Activated T-helper 17 cell treated with anti-CD3 and anti-CD28 coated beads, Interleukin-2, amount 50 U/mL, for 72 hours (primary cell): ENCODE results near the gene TSPAN11. TPM values are rescaled to one million over a fixed set of nuclear protein-coding genes. Genes with fewer than 3 reads are reported as not detected.
"Not testable (repeated sequence)": the region's sequence is repeated elsewhere in the genome, so short reads cannot be mapped to it uniquely, and the experiment has no call there.

Experiments
- ATAC-seq: fragments of 150-1000 bp; cut with Tn5 transposase; replicated peaks from 2 replicates; pipeline ENCODE4 v1.10.0; 2021; ENCODE audit warnings: mild to moderate bottlenecking, moderate library complexity
- H3K27ac Mint-ChIP-seq: one replicate; pipeline ENCODE4 v1.8.0; 2022; ENCODE audit warnings: mixed read lengths
- H3K27me3 Mint-ChIP-seq: one replicate; pipeline ENCODE4 v1.8.0; 2022; ENCODE audit warnings: mixed read lengths
- H3K36me3 Mint-ChIP-seq: one replicate; pipeline ENCODE4 v1.8.0; 2022; ENCODE audit warnings: low read depth, mild to moderate bottlenecking, mixed read lengths
- H3K4me1 Mint-ChIP-seq: one replicate; pipeline ENCODE4 v1.8.0; 2022; ENCODE audit warnings: mixed read lengths
- H3K4me3 Mint-ChIP-seq: one replicate; pipeline ENCODE4 v1.8.0; 2022; ENCODE audit warnings: mild to moderate bottlenecking, mixed read lengths
- H3K9me3 Mint-ChIP-seq: one replicate; pipeline ENCODE4 v1.8.0; 2022; ENCODE audit warnings: mixed read lengths
- total RNA-seq, 2 donors: library from RNA; stranded (reverse); gene quantifications; one replicate each; pipeline ENCODE4 v1.2.3, GENCODE V29; 2022

TSPAN11 gene
- total RNA-seq = under 1 TPM in 1 of 2 donors, not detected in 1; 0.17 TPM

DNA sequence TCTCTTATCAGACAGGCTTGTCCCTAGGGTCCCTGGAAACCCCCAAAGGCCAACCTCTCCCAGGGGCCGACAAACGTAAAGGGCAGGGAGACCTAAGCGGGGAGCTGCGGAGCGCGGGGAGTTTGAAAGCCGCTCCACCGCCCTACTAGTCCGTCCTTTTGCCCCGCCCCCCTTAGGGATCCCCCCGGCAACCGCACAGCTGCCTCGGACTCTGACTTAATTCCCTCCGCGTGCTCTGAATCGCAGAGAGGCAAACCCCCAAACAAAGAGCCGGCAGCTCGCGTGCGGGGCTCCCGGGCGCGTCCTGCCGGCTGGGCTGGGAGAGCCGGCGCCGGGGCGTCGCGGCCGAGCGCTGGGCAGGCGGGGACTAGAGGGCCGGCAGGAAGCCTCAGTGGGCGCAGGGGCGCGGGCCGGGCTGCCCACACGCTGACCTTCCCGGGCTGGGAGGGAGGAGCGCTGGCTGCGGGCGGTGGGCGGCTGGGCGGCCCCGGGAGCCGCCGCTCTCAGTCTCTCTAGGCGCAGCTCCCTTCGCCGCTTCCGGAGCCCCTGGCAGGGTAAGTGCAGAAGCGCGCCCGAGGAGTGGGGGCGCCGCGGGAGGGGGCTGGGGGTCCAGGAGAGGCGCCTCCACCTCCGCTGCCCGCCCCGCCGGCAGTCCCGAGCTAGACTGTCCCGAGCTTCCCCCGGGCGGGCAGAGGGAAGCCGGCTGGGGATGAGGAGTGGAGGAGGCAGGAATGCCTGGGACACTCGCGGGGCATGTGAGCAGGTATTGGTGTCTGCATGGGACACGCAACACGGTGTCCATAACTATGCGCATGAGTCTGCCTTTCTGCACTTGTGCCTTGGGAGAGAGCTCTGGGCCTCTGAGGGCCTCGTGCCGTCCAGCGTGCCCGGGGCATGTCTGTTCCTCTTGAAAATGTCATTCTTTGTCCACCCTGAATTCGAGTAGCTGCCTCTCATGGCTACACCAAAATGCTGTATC, at the start of gene TSPAN11:
Gene TSPAN11, plus strand, starts transcription at position 506 of the 979 bp plus-strand sequence. CDS start 27,244 bp downstream, outside the sequence.
- Mint-ChIP-seq H3K27me3 (peaks cover 58% of the 10 kb centered on the region), H3K9me3 (no peaks in the 10 kb centered on the region), H3K4me3 (no peak within 1 kb of the TSS), H3K36me3 (no peaks in the 10 kb centered on the region), H3K27ac (no peak within 1 kb of the TSS), H3K4me1 (no peaks in the 10 kb centered on the region)
- no peak for ATAC-seq

- H3K27me3 Mint-ChIP-seq = peaks cover 26% of the 10 kb centered on the region
- H3K4me3 Mint-ChIP-seq = no peak overlapping the region
- H3K27ac Mint-ChIP-seq = no peak overlapping the region
- ATAC-seq = no peak
- no peaks in the 10 kb centered on the region for H3K4me1 Mint-ChIP-seq
- no peaks in the 10 kb centered on the region for H3K9me3 Mint-ChIP-seq
- no peaks in the 10 kb centered on the region for H3K36me3 Mint-ChIP-seq
Observed at GRCh38 chr12:30877105-30877875, 49.3 kb upstream of the TSPAN11 start.

DNA sequence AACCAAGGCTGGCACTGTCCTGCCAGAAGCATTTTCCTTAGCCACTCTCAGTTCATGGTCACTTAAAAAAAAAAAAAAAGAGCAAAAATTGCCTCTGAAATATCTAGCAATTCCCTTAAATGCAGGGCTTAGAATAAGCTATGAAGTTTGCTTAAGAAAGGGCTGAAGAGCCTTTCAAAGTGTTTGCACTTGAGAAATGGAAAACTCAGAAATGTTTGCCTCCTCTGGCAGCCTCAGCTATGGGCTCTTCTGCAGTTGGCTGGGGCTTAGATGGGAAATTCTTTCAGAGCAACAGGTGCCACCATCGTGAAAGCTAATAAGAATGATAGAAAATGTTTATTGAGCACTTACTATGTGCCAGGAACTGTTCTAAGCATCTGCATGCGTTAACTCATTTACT, 48.5 kb upstream of the TSPAN11 start:
- Mint-ChIP-seq H3K9me3 (no peaks in the 10 kb centered on the region), H3K4me1 (no peaks in the 10 kb centered on the region), H3K27me3 (peaks cover 26% of the 10 kb centered on the region), H3K36me3 (no peaks in the 10 kb centered on the region), H3K27ac (no peak overlapping the region), H3K4me3 (no peak overlapping the region)
- ATAC-seq = no peak

DNA sequence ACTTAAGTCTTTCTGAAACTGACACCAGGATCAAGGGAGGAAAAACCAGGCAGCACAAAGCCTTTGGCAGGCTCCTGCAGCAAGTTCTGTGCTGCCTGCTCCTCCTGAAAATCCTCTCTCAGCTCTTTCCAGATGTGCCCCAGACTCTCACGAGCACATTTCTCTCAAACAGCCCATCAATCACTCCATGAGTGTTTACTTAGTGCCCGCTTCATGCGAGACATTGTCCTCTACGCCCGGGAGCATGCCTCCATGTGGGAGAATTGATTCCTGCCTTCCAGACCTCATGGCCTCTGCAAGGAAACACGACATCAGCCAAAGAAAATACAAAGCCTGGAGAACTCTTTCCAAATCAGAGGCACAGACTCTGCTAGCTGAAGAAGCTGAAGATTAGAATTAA, 46.5 kb upstream of the TSPAN11 start:
- Mint-ChIP-seq H3K27me3 (peaks cover 26% of the 10 kb centered on the region), H3K36me3 (no peaks in the 10 kb centered on the region), H3K4me1 (no peaks in the 10 kb centered on the region), H3K27ac (no peak overlapping the region), H3K9me3 (no peaks in the 10 kb centered on the region), H3K4me3 (no peak overlapping the region)
- no peak for ATAC-seq

DNA sequence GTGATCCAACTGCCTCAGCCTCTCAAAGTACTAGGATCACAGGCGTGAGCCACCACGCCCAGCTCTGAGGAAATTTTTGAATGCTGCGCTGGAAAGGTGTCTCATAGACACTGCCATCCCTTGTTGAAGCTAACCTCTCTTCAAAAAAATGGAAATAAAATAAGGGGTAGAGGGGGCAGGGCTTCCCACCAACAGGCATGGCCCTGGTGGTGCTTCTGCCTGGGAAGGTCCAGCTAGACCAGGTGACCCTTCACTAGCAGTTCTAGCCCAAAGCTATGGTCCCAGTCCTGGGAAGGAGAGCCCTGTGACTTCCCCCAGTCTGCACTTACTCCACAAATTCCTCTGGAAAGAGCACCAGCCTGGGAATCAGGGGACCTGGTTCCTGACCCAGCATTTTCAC, 45.7 kb upstream of the TSPAN11 start:
- no peak for ATAC-seq
- Mint-ChIP-seq H3K9me3 (peaks cover 1% of the 10 kb centered on the region), H3K4me3 (no peak overlapping the region), H3K36me3 (no peaks in the 10 kb centered on the region), H3K4me1 (no peaks in the 10 kb centered on the region), H3K27me3 (peaks cover 25% of the 10 kb centered on the region), H3K27ac (no peak overlapping the region)

DNA sequence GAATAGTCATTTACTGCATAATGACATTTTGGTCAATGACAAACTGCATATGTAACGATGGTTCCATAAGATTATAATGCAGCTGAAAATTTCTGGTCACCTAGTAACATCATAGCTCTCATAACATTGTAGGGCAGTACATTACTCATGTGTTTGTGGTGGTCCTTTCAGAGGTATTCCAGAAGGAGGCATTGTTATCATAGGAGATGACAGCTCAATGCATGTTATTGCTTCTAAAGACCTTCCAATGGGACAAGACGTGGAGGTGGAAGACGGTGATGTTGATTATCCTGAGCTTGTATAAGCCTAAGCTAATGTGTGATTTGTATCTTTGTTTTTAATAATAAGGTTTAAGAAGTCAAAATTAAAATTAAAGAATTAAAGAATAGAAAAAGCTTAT, 43.8 kb upstream of the TSPAN11 start:
- ATAC-seq = no peak
- Mint-ChIP-seq H3K27ac (no peak overlapping the region), H3K27me3 (peaks cover 13% of the 10 kb centered on the region), H3K4me1 (no peaks in the 10 kb centered on the region), H3K9me3 (peaks cover 15% of the 10 kb centered on the region), H3K4me3 (no peak overlapping the region), H3K36me3 (no peaks in the 10 kb centered on the region)

DNA sequence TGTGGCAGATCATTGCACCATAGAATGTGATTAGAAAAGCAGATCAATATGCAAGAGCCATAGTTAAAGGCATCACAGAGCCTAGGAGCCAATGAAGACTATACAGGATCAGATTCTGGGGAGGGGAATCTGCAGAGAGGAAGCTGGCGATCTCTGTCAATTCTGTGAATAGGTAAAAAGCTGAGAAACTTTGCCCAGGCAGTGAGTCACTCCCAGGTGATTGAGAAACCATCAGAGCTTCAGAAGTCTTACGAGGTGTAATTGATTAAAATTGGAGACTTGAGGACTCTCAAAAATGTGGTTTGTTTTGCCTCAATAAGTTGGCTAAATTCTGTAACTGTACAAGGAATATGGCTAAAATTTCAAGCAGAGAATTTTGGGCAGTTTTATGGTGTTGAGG, 41.7 kb upstream of the TSPAN11 start:
- no peak for ATAC-seq

GRCh38 chr12:30885321-30885720, 41.2 kb upstream of the TSPAN11 start:
- Mint-ChIP-seq H3K4me3 (no peak overlapping the region), H3K4me1 (no peaks in the 10 kb centered on the region), H3K27me3 (peaks cover under 1% of the 10 kb centered on the region), H3K9me3 (peaks cover 20% of the 10 kb centered on the region), H3K36me3 (no peaks in the 10 kb centered on the region), H3K27ac (no peak overlapping the region)
- ATAC-seq = no peak

More for the DNA sequence above, 41.7 kb upstream of the TSPAN11 start:
- H3K4me1 Mint-ChIP-seq = no peaks in the 10 kb centered on the region
- H3K9me3 Mint-ChIP-seq = peaks cover 19% of the 10 kb centered on the region
- no peaks in the 10 kb centered on the region for H3K36me3 Mint-ChIP-seq
- H3K27ac Mint-ChIP-seq = no peak overlapping the region
- H3K27me3 Mint-ChIP-seq = peaks cover 6% of the 10 kb centered on the region
- no peak overlapping the region for H3K4me3 Mint-ChIP-seq

DNA sequence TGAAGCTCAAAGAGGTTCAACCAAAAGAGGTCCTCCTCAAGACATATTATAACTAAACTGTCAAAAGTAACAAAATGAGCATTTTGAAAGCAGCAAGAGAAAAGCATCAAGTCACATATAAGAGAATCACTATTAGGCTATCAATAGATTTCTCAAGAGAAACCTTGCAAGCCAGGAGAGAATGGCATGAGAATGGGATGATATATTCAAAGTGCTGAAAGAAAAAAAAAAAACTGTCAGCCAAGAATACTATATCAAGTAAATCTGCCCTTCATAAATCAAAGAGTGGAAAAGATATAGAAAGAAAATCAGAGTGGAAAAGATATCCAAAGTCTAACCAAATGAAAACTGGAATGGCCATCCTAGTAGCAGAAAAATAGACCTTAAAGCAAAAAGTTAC, 39.3 kb upstream of the TSPAN11 start:
- ATAC-seq = no peak
- Mint-ChIP-seq H3K9me3 (peaks cover 26% of the 10 kb centered on the region), H3K4me3 (no peak overlapping the region), H3K36me3 (no peaks in the 10 kb centered on the region), H3K4me1 (no peaks in the 10 kb centered on the region), H3K27me3 (peaks cover 6% of the 10 kb centered on the region), H3K27ac (no peak overlapping the region)

DNA sequence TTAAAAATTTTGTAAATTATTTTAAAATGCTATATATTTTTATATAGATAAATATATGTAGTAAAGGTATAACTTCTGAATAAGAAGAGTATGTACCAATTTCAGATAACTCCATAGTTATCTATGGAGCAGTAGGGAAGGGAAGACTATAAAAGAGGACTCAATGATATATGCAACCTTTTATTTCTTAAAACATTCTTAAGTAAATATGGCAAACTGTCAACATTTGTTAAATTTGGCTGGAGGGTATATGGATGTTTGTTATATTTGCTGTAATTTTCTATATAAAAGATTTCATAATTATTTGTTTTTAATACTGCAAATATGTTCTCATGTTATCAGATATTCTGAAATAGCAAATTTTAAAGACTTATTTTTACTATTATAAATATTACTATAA, 38.3 kb upstream of the TSPAN11 start:
- Mint-ChIP-seq H3K27me3 (peaks cover 6% of the 10 kb centered on the region), H3K4me1 (no peaks in the 10 kb centered on the region), H3K9me3 (peaks cover 26% of the 10 kb centered on the region), H3K4me3 (no peak overlapping the region), H3K27ac (no peak overlapping the region), H3K36me3 (no peaks in the 10 kb centered on the region)
- no peak for ATAC-seq

DNA sequence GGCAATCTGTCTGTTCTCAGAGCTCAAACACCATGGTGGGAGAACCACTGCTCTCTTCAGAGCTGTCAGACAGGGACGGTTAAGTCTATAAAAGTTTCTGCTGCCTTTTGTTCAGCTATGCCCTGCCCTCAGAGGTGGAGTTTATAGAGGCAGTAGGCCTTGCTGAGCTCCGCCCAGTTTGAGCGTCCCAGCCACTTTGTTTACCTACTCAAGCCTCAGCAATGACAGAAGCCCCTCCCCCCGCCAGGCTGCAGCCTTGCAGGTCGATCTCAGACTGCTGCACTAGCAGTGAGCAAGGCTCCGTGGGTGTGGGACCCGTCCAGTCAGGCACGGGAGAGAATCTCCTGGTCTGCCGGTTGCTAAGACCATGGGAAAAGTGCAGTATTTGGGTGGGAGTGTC, 32.0 kb upstream of the TSPAN11 start:
- not testable (repeated sequence) for H3K36me3 Mint-ChIP-seq, H3K9me3 Mint-ChIP-seq, ATAC-seq, H3K4me3 Mint-ChIP-seq, H3K4me1 Mint-ChIP-seq, H3K27ac Mint-ChIP-seq
- peaks cover 23% of the 10 kb centered on the region for H3K27me3 Mint-ChIP-seq

- ATAC-seq = no peak
- Mint-ChIP-seq H3K4me1 (no peaks in the 10 kb centered on the region), H3K4me3 (no peak overlapping the region), H3K9me3 (peaks cover 6% of the 10 kb centered on the region), H3K27me3 (peaks cover 30% of the 10 kb centered on the region), H3K27ac (no peak overlapping the region), H3K36me3 (no peaks in the 10 kb centered on the region)
Observed at GRCh38 chr12:30896461-30896860, 30.1 kb upstream of the TSPAN11 start.

- Mint-ChIP-seq H3K9me3 (no peaks in the 10 kb centered on the region), H3K27me3 (peaks cover 21% of the 10 kb centered on the region), H3K4me3 (no peak overlapping the region), H3K27ac (no peak overlapping the region), H3K36me3 (no peaks in the 10 kb centered on the region), H3K4me1 (no peaks in the 10 kb centered on the region)
- no peak for ATAC-seq
Observed at GRCh38 chr12:30898846-30899245, 27.7 kb upstream of the TSPAN11 start.

GRCh38 chr12:30900351-30900750, 26.2 kb upstream of the TSPAN11 start:
- no peak for ATAC-seq
- H3K27me3 Mint-ChIP-seq = peaks cover 21% of the 10 kb centered on the region
- no peak overlapping the region for H3K4me3 Mint-ChIP-seq
- H3K36me3 Mint-ChIP-seq = no peaks in the 10 kb centered on the region
- H3K27ac Mint-ChIP-seq = no peak overlapping the region
- no peaks in the 10 kb centered on the region for H3K4me1 Mint-ChIP-seq
- H3K9me3 Mint-ChIP-seq = no peaks in the 10 kb centered on the region

GRCh38 chr12:30902001-30902400, 24.5 kb upstream of the TSPAN11 start:
- ATAC-seq = no peak
- Mint-ChIP-seq H3K36me3 (no peaks in the 10 kb centered on the region), H3K4me1 (no peaks in the 10 kb centered on the region), H3K27me3 (peaks cover 14% of the 10 kb centered on the region), H3K4me3 (no peak overlapping the region), H3K27ac (no peak overlapping the region), H3K9me3 (no peaks in the 10 kb centered on the region)
